GM13977 (cell line): ENCODE data around the gene RPGR.

ENCODE experiments used
- DNase-seq: peaks from one replicate; pipeline ENCODE4 v3.0.0; 2012; ENCODE audit warnings: low spot score
- CTCF ChIP-seq: IDR thresholded peaks from 2 replicates; pipeline ENCODE4 v1.5.1; 2012; ENCODE audit warnings: mild to moderate bottlenecking, control low read depth; ENCODE audit not compliant: insufficient read depth; ENCODE audit errors: extremely low read depth, missing control alignments
- in situ Hi-C: fragments of 300-500 bp; cut with MboI; formaldehyde crosslinking; loops from one replicate; pipeline ENCODE4 v1.12.0; 2022; ENCODE audit warnings: low sequenced_read_pairs, low pct_unique_long_range_greater_than_20kb, mixed read lengths, inconsistent platforms; ENCODE audit not compliant: unreplicated experiment

RPGR gene

GRCh38 chrX:38275615-38276014, 51.7 kb downstream of the RPGR start:
- TF ChIP-seq CTCF: no peak
- in situ Hi-C loops: no loop called here
- DNase-seq: no peak

- no peak for TF ChIP-seq CTCF
- in situ Hi-C loops: no loop called here
- DNase-seq: no peak
Observed at GRCh38 chrX:38273453-38273852, 53.9 kb downstream of the RPGR start.

- in situ Hi-C loops: no loop called here
- DNase-seq: no peak
- TF ChIP-seq CTCF: no peak
Observed at GRCh38 chrX:38271154-38271716, 56.1 kb downstream of the RPGR start.

GRCh38 chrX:38268011-38268410, 59.3 kb downstream of the RPGR start:
- no peak for DNase-seq

GRCh38 chrX:38262715-38263620, 64.3 kb downstream of the RPGR start:
- no peak for DNase-seq

More at GRCh38 chrX:38268011-38268410, 59.3 kb downstream of the RPGR start:
- in situ Hi-C loops: no loop called here
- no peak for TF ChIP-seq CTCF

GRCh38 chrX:38260231-38260630, 67.1 kb downstream of the RPGR start:
- in situ Hi-C loops: no loop called here
- DNase-seq: peak; percentile 49
- peak; percentile 56 for TF ChIP-seq CTCF

More at GRCh38 chrX:38262715-38263620, 64.3 kb downstream of the RPGR start:
- no peak for TF ChIP-seq CTCF
- in situ Hi-C loops: no loop called here
